Measurements from ENCODE around the gene ZFAND6.

DNA sequence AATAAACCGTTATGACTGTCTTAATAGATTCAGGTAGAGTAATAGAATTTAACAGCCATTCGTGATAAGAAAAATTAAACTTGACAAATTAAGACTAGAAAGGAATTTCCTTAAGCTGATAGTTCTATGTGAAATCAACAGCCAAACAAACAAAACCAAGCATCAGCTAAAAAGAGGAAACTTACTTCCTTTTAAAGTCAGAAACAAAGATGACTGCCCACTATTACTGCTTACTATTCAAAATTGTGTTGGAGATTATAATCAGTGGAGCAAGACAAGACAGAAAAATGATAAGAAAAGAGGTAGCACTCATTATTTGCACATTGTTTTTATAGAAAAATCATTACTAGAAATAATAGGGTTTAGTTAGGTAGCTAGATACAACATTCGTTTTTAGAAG lies 79.5 kb downstream of the ZFAND6 start:
- TF ChIP-seq POLR2A (IDR thresholded peaks at IDR 0.05) (no peak), CTCF (IDR thresholded peaks at IDR 0.05) (no peak)
